H1 (cell line): Measurements from ENCODE around the gene AGBL1.

Experiments
- MAFK ChIP-seq: IDR thresholded peaks from 2 replicates; pipeline ENCODE4 v1.6.1; 2012; ENCODE audit warnings: low read depth, mild to moderate bottlenecking, improper control_type of control experiment, low read length
- POLR2A ChIP-seq, 2 experiments: IDR thresholded peaks; 1 replicate in 1 of 2; 2 replicates in 1 of 2; pipeline ENCODE4 v1.6.1; 2011; ENCODE audit warnings: low read depth in 2 of 2, low read length in 2 of 2, mild to moderate bottlenecking in 2 of 2; ENCODE audit errors: control extremely low read depth in 1 of 2
- SIN3A ChIP-seq, 2 experiments: IDR thresholded peaks in 1 of 2; conservative IDR thresholded peaks in 1 of 2; 2 replicates each; pipeline ENCODE4 v1.6.1; 2011 to 2012; ENCODE audit warnings: low read length in 2 of 2, improper control_type of control experiment in 1 of 2, low read depth in 1 of 2, mild to moderate bottlenecking in 1 of 2
- TCF12 ChIP-seq: IDR thresholded peaks from 2 replicates; pipeline ENCODE4 v1.6.1; 2011; ENCODE audit warnings: low read depth, mild to moderate bottlenecking, low read length
- TF ChIP-seq, protein P1 (sequence below), 3 experiments: IDR thresholded peaks; 1 replicate in 2 of 3; 2 replicates in 1 of 3; pipeline versions ENCODE4 v1.5.1 to v1.6.1; 2011; ENCODE audit warnings: low read length in 3 of 3, mild to moderate bottlenecking in 3 of 3, inconsistent platforms in 2 of 3, low read depth in 1 of 3, moderate library complexity in 1 of 3; ENCODE audit not compliant: insufficient read depth in 1 of 3; ENCODE audit errors: control extremely low read depth in 1 of 3

DNA sequence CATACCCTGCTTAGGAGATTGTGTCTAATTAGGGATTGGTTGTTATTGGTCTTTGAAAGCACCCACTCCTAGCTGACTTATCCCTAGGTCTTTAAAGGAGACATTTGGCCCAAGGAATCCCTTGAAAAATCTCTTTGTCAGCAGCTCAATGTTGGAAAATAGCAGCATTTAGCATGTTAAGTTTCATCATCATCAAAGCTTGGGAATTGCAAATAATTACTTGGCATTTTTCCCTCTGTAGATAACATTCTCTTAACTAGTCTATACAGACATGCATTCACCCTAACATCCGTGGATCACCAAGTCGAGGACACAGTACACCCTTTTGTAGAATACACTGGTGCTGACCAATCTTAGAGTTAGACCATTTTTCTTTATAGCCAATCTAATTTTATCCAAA lies 332.2 kb downstream of the AGBL1 start:
- no peak for TF ChIP-seq TCF12
- no peak for TF ChIP-seq POLR2A (IDR thresholded peaks at IDR 0.05; ENCODE audit: control extremely low read depth in 1 of 2, low read depth in 2 of 2, low read length in 2 of 2)
- no peak for TF ChIP-seq SIN3A (conservative IDR thresholded peaks at IDR 0.05 in 1 of 2, IDR thresholded peaks at IDR 0.05 in 1 of 2; ENCODE audit: low read depth in 1 of 2, low read length in 2 of 2)
- TF ChIP-seq, protein P1, sequence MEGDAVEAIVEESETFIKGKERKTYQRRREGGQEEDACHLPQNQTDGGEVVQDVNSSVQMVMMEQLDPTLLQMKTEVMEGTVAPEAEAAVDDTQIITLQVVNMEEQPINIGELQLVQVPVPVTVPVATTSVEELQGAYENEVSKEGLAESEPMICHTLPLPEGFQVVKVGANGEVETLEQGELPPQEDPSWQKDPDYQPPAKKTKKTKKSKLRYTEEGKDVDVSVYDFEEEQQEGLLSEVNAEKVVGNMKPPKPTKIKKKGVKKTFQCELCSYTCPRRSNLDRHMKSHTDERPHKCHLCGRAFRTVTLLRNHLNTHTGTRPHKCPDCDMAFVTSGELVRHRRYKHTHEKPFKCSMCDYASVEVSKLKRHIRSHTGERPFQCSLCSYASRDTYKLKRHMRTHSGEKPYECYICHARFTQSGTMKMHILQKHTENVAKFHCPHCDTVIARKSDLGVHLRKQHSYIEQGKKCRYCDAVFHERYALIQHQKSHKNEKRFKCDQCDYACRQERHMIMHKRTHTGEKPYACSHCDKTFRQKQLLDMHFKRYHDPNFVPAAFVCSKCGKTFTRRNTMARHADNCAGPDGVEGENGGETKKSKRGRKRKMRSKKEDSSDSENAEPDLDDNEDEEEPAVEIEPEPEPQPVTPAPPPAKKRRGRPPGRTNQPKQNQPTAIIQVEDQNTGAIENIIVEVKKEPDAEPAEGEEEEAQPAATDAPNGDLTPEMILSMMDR (IDR thresholded peaks at IDR 0.05; ENCODE audit: control extremely low read depth in 1 of 3, insufficient read depth in 1 of 3, low read depth in 1 of 3, low read length in 3 of 3) = no peak
- TF ChIP-seq MAFK = no peak
